HG02623 (cell line): ENCODE results near the gene RNF8.

Experiments used
- ATAC-seq: cut with Tn5 transposase; IDR thresholded peaks from one replicate; pipeline ENCODE4 v1.9.1; 2021; ENCODE audit warnings: moderate library complexity; ENCODE audit not compliant: unreplicated experiment

RNF8 gene

GRCh38 chr6:37357288-37357687 is 3.5 kb downstream of the RNF8 start:
- ATAC-seq: no peak

- ATAC-seq: no peak
Observed at GRCh38 chr6:37357860-37358259, 4.1 kb downstream of the RNF8 start.

GRCh38 chr6:37359039-37359438 is 5.3 kb downstream of the RNF8 start:
- ATAC-seq: no peak

GRCh38 chr6:37362101-37362828 is 8.5 kb downstream of the RNF8 start:
- no peak for ATAC-seq

- no peak for ATAC-seq
Observed at GRCh38 chr6:37365791-37366190, 12.0 kb downstream of the RNF8 start.

- ATAC-seq: no peak
Observed at GRCh38 chr6:37366910-37367309, 13.1 kb downstream of the RNF8 start.

- no peak for ATAC-seq
Observed at GRCh38 chr6:37368961-37369320, 15.2 kb downstream of the RNF8 start.

GRCh38 chr6:37369321-37370201 is 15.8 kb downstream of the RNF8 start:
- no peak for ATAC-seq

GRCh38 chr6:37371154-37372083 is 17.6 kb downstream of the RNF8 start:
- ATAC-seq: no peak

- no peak for ATAC-seq
Observed at GRCh38 chr6:37372116-37372515, 18.3 kb downstream of the RNF8 start.

- no peak for ATAC-seq
Observed at GRCh38 chr6:37373822-37374471, 20.2 kb downstream of the RNF8 start.

- ATAC-seq: no peak
Observed at GRCh38 chr6:37375376-37375775, 21.6 kb downstream of the RNF8 start.

- ATAC-seq: no peak
Observed at GRCh38 chr6:37376078-37376743, 22.4 kb downstream of the RNF8 start.

- no peak for ATAC-seq
Observed at GRCh38 chr6:37381579-37381978, 27.8 kb downstream of the RNF8 start.

GRCh38 chr6:37382994-37383765 is 29.4 kb downstream of the RNF8 start:
- ATAC-seq: no peak

- no peak for ATAC-seq
Observed at GRCh38 chr6:37388578-37388977, 34.8 kb downstream of the RNF8 start.

GRCh38 chr6:37389857-37390256 is 36.1 kb downstream of the RNF8 start:
- no peak for ATAC-seq

GRCh38 chr6:37391120-37391519 is 37.3 kb downstream of the RNF8 start:
- no peak for ATAC-seq

GRCh38 chr6:37392821-37393220 is 39.0 kb downstream of the RNF8 start:
- no peak for ATAC-seq
